Astrocyte of the hippocampus (primary cell): ENCODE measurements around the gene ZCWPW2.

Source experiments
- DNase-seq: peaks from one replicate; pipeline ENCODE4 v3.0.0; 2011; ENCODE audit warnings: low read depth, low spot score

The ZCWPW2 gene

DNA sequence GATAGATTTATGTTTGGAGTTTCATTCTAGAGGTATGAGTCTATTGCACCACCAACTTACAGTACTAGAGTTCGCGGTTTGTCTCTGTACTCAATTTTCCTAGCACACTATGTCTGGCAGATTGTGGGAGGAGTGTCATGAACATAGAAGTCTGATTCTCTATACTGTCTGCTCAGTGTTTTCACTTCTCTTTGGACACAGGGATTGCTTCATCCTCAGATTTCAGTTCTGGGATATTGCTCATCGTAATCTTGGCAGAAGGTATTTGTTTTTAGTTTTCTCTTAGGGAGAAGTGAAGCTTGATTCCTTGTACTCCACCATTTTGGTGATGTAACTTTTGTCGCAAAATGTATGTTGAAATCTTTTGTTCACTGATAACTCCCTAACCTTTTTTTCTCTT lies 27.9 kb downstream of the ZCWPW2 start:
- peak; percentile 0 for DNase-seq

DNA sequence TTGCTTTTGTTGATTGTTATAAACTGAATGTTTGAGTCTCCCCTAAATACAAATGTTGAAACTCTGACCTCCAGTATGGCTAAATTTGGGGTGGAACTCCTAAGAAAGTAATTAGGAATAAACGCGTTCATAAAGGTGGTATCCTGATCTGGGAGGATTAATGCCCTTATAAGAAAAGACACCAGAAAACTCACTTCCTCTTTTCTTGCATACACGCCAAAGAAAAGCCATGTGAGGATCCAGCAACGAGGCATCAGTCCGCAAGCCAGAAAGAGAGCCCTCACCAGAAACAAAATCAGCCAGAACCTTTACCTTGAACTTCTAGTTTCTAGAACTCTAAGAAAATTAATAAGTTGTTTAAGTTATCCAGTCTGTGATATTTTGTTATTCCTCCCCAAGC lies 37.5 kb downstream of the ZCWPW2 start:
- no peak for DNase-seq

GRCh38 chr3:28388978-28389377 lies 40.5 kb downstream of the ZCWPW2 start:
- DNase-seq = no peak

DNA sequence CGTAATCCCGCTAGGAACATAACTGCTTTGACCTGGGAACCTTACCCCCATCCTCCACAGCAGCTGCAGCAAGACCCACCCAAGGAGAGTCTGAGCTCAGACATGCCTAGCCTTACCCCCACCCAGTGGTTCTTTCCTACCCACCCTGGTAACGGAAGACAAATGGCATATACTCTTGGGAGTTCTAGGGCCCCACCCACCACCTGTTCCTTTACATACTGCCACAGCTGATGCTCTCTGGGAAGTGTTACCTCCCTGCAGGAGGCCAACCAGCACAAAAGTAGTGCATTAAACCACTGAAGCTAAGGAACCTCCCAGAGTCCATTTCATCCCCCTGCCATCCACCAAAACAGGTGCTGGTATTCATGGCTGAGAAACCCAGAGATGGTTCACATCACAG lies 50.7 kb downstream of the ZCWPW2 start:
- no peak for DNase-seq

- no peak for DNase-seq
Measured at GRCh38 chr3:28406241-28406640, 57.7 kb downstream of the ZCWPW2 start.

GRCh38 chr3:28449398-28449797 lies 100.9 kb downstream of the ZCWPW2 start:
- no peak for DNase-seq

DNA sequence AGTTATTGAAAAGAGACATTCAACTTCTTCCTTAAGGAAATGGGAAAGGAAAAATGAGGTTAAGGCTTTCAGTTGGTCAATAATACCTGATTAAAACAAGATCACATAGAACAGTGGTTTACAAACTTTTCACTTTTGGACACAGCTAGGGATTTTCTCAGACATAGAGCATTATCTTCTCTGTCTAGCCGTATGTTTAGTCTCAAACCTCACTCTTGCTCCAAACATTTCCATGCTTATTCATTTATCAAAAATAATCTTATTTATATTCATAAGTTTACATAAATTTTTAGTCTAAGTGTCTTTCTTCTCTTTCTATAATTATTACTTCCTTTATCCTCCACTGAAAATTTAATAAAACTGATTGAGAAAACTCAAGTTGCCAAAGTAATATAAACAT lies 114.3 kb downstream of the ZCWPW2 start:
- DNase-seq = no peak

DNA sequence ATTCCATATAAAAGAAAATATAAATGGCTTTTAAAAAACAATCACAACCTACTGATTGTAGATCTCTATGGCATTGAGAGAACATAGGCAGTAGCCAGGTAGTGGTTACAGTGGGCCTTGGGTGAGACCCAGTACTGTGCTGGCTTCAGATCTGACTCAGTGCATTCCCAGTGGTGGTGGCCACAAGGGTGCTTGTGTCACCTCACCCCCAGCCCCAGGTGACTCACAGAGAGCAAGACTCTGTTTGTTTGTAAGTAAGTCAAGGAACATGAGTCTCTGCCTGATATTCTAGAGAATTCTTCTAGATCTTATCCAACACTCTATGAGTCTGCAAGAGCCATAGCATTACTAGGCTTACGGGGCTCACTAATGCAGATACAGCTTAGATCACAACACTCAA lies 118.9 kb downstream of the ZCWPW2 start:
- DNase-seq = peak; percentile 6

- DNase-seq = peak; percentile 60
Measured at GRCh38 chr3:28476194-28476593, 127.7 kb downstream of the ZCWPW2 start.

DNA sequence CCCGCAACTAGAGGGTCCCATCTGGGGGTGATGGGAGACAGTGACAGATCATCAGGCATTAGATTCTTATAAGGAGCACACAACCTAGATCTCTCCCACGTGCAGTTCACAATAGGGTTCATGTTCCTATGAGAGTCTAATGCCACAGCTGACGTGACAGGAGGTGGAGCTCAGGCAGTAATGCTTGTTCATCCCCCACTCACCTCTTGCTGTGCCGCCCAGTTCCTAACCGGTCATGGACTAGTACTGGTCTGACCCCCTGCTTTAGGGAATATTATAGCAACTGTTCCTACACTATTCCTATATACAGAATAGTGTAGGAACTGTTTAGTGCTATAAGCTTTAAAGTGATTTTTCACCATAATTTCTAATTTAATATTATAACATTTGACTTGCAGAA lies 128.2 kb downstream of the ZCWPW2 start:
- no peak for DNase-seq

GRCh38 chr3:28485164-28485563 lies 136.6 kb downstream of the ZCWPW2 start:
- DNase-seq = no peak

DNA sequence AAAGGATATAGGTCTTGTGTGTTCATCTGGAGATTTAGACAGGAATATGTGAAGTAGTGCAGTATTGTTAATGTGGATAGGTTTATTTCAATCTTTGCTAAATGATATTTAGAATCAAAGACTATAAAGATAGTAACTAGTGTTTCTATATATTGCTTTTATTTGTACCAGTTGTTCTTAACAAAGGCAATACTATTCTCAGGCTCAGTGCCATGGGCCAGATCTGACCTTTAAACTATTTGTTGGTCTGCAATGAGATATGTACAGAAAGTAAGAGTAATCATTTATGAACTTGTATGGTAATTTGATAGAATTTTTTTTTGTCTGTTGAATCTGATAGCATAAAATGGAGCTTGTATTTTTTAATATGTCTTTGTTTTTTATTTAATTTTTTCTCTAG lies 146.8 kb downstream of the ZCWPW2 start:
- no peak for DNase-seq

- no peak for DNase-seq
Measured at GRCh38 chr3:28502397-28502937, 153.9 kb downstream of the ZCWPW2 start.

GRCh38 chr3:28504976-28505375 lies 156.5 kb downstream of the ZCWPW2 start:
- DNase-seq = no peak

GRCh38 chr3:28521663-28522062 lies 173.1 kb downstream of the ZCWPW2 start:
- no peak for DNase-seq

DNA sequence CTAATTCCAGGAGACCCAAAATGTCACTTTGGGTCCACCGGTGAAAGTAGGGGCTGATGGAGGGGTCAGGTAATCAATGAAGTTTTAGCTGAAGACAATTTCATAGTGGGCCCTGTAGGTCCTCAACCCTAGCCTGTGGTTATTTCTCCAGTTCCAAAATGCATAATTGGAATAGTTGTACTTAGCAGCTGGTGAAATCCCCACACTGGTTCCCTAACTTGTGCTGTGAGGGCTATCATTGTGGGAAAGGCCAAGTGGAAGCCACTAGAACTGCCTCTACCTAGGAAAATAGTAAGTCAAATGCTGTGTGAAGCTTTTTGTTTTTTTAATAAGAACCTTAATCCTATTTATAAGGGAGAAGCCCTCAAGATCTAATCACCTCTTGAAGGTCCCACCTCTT lies 193.8 kb downstream of the ZCWPW2 start:
- DNase-seq = no peak

- peak; percentile 20 for DNase-seq
Measured at GRCh38 chr3:28544236-28544635, 195.7 kb downstream of the ZCWPW2 start.

DNA sequence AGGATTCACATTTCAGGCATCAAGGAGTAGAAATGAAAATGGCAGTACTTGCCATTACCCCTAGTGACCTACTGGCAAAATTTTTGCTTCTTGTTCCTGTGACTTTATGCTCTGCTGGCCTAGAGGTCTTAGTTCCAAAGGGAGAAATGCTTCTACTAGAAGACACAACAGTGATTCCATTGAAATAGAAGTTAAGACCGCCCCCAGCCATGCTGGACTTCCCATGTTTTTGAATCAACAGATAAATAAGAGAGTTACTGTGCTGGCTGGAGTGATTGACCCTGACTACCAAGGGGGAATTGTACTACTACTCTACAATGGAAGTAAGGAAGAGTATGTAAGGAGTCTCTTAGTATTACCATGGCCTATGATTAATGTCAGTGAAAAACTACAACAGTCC lies 196.3 kb downstream of the ZCWPW2 start:
- no peak for DNase-seq

- no peak for DNase-seq
Measured at GRCh38 chr3:28547677-28548076, 199.2 kb downstream of the ZCWPW2 start.

DNA sequence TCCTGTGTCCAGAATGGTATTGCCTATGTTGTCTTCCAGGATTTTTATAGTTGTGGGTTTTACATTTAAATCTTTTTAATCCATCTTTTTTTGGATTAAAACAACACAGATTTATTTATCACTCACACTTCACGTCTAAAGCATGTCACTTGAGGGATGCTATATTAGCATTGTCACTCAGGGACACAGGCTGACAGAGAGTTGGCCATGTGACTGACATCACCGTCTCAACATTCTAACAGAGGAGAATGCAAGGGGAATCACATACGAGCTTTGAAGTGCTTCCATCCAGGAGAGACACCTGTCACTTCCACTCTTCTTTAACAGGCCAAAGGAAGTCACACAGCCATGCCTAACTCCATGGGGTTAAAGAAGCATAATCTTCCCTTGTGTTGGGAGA lies 204.7 kb downstream of the ZCWPW2 start:
- DNase-seq = no peak

- DNase-seq = no peak
Measured at GRCh38 chr3:28556195-28556594, 207.7 kb downstream of the ZCWPW2 start.

DNA sequence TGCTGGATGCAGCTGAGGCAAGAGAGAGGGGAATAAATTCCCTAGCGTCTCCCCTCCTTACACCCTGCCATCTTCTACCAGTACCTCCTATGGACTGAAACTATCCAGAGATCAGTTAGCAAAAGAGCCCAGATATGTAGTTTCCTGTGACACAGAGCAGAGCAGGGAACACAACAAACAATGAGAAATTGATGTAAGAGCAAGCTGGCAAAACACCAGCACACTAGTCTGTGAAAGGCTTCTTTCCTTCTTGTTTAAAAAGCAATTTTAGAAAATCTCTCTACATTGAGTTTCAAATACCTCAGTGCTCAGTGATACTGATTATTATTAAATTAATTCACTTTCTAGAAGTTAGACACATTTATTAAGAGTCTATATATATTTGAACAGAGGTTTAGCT lies 215.7 kb downstream of the ZCWPW2 start:
- DNase-seq = no peak

DNA sequence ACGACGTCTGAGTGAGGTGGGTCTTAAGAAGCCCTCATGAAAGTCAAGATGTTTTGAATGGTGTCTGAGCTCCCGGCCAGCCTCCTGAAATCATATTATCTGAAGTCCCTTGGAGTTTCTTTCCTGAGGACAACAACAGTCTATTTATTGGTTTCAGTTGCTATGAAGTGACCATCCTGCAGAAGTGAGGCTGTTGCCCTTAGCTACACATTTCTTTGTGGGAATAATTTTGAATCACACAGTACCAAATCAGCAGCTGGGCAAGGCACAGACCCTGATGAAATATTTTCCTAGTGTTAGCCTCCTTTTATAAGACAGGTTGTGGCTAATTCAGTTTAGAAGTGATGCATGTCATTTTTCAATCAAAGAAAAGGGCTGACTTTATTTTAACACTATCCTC lies 220.8 kb downstream of the ZCWPW2 start:
- no peak for DNase-seq

DNA sequence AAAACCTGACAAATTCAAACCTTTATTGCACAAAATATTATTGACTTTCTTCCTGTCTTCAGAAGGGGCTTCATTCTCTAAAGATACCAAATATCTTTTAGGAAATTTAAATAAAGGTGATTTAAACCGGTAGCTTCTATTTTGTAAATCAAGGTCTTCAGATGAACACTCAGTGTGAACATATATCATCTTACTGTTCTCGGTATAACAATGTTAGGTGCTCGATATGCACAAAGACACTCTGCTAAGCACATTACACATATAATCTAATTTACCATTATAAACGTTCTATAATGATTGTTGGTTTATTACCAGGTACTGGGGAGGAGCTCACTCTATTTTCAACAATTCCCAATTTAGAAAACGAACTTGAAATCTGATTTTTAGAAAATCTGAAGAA lies 225.5 kb downstream of the ZCWPW2 start:
- no peak for DNase-seq
